ENCODE results near the gene CARD6. TPM values are rescaled to one million over a fixed set of nuclear protein-coding genes. Genes with fewer than 3 reads are reported as not detected.
"Not testable (repeated sequence)": the region's sequence is repeated elsewhere in the genome, so short reads cannot be mapped to it uniquely, and the experiment has no call there.

The CARD6 gene
- total and polyA plus RNA-seq, 2 donors (not counting 1 experiment from before 2014, with no cell fraction given): 0.72 to 2.7 TPM

DNA sequence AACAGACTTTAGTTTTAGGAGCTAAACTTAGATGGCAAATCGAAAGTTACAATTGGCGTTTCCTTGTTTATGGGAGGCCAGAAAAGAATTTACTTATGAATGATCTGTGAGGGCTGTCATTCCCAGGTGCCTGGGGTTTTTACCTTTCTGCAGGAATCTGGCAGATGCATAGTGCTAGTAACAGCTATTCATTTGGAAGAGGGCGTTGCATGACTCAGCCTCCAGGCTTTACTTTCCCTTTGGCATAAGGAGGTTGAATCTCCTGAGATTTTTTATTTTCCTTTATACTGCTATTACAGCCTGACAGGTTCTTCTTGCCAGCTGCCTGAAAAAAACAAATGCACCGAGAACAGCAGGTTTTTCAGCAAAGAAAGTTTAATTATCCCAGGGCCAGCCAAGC lies 30.0 kb downstream of the CARD6 start:
- Histone ChIP-seq H3K9me3 (ENCODE audit: control extremely low read depth in 1 of 3, control insufficient read depth in 2 of 3, insufficient read depth in 1 of 3, low read length in 2 of 3) (no peaks in the 10 kb centered on the region), H4K20me1 (ENCODE audit: control insufficient read depth, insufficient read depth, low read length, poor library complexity, severe bottlenecking) (no peaks in the 10 kb centered on the region), H3K9ac (ENCODE audit: low read length) (no peak overlapping the region), H3K4me2 (replicated peaks; ENCODE audit: low read depth, low read length, poor library complexity, severe bottlenecking) (no peak overlapping the region), H3K79me2 (ENCODE audit: control insufficient read depth, insufficient read depth, low read length) (no peaks in the 10 kb centered on the region), H3K4me1 (ENCODE audit: control insufficient read depth in 2 of 2, insufficient read depth in 2 of 2, low read length in 2 of 2) (no peaks in the 10 kb centered on the region), H3K36me3 (replicated peaks in 1 of 2; ENCODE audit: control extremely low read depth in 1 of 2, control insufficient read depth in 1 of 2, extremely low read depth in 1 of 2, insufficient read depth in 2 of 2, low read length in 1 of 2) (no peaks in the 10 kb centered on the region), H2AFZ (ENCODE audit: insufficient read depth, low read depth, low read length, poor library complexity, severe bottlenecking) (no peak overlapping the region), H3K27me3 (replicated peaks in 1 of 4; ENCODE audit: control extremely low read depth in 1 of 4, control insufficient read depth in 3 of 4, insufficient read depth in 4 of 4, low read length in 3 of 4) (no peaks in the 10 kb centered on the region), H3K27ac (ENCODE audit: low read length in 2 of 2) (no peak overlapping the region), H3K4me3 (ENCODE audit: control extremely low read depth in 1 of 5, extremely low read depth in 1 of 5, insufficient read depth in 1 of 5, low read depth in 2 of 5, low read length in 4 of 5) (no peak overlapping the region)
- 93% methylated on average over 2 of the region's 4 CpGs for WGBS (ENCODE audit: insufficient coverage)
- ATAC-seq (ENCODE audit: low read depth) (no peak), DNase-seq (no peak)
- Mint-ChIP-seq H3K27me3 (peaks cover 22% of the 10 kb centered on the region), H3K27ac (no peak overlapping the region), H3K4me3 (no peak overlapping the region), H3K9me3 (ENCODE audit: insufficient read depth) (no peaks in the 10 kb centered on the region), H3K4me1 (no peaks in the 10 kb centered on the region)
- TF ChIP-seq, protein P1, sequence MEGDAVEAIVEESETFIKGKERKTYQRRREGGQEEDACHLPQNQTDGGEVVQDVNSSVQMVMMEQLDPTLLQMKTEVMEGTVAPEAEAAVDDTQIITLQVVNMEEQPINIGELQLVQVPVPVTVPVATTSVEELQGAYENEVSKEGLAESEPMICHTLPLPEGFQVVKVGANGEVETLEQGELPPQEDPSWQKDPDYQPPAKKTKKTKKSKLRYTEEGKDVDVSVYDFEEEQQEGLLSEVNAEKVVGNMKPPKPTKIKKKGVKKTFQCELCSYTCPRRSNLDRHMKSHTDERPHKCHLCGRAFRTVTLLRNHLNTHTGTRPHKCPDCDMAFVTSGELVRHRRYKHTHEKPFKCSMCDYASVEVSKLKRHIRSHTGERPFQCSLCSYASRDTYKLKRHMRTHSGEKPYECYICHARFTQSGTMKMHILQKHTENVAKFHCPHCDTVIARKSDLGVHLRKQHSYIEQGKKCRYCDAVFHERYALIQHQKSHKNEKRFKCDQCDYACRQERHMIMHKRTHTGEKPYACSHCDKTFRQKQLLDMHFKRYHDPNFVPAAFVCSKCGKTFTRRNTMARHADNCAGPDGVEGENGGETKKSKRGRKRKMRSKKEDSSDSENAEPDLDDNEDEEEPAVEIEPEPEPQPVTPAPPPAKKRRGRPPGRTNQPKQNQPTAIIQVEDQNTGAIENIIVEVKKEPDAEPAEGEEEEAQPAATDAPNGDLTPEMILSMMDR (IDR thresholded peaks at IDR 0.05): no peak
- no peak for TF ChIP-seq EZH2 (IDR thresholded peaks at IDR 0.05; ENCODE audit: borderline replicate concordance, insufficient read depth, low read depth, low read length, poor library complexity, severe bottlenecking)
- POLR2A ChIA-PET: no interaction called here
- intact Hi-C loops (cut with micrococcal nuclease): no loop called here
- CTCF ChIA-PET: interaction anchor here (1.1 kb wide), 1 partner anchor 18 kb away, joined by 3 read pairs; no protein-coding TSS in a partner anchor

DNA sequence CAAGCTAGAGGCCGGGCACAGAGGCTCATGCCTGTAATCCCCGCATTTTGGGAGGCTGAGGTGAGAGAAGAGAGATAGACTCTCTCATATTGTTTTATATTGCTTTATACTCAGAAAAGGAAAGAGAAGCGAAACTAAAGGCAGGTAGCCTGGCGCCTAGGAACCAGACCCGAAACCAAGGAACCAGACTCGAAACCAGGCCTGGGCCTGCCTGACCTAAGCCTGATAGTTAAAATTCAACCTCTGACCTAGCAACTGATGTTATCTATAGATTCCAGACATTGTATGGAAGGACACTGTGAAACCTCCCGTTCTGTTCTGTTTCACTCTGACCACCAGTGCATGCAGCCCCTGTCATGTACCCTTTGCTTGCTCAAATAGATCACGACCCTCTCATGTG lies 31.1 kb downstream of the CARD6 start:
- peaks cover 25% of the 10 kb centered on the region for H3K27me3 Mint-ChIP-seq
- H2AFZ ChIP-seq (ENCODE audit: insufficient read depth, low read depth, low read length, poor library complexity, severe bottlenecking); H3K4me1 Mint-ChIP-seq; H3K4me1 ChIP-seq (ENCODE audit: control insufficient read depth in 2 of 2, insufficient read depth in 2 of 2, low read length in 2 of 2); H3K4me2 ChIP-seq (replicated peaks; ENCODE audit: low read depth, low read length, poor library complexity, severe bottlenecking); H3K4me3 Mint-ChIP-seq; H3K36me3 ChIP-seq (replicated peaks in 1 of 2; ENCODE audit: control extremely low read depth in 1 of 2, control insufficient read depth in 1 of 2, extremely low read depth in 1 of 2, insufficient read depth in 2 of 2, low read length in 1 of 2); H3K27me3 ChIP-seq (replicated peaks in 1 of 4; ENCODE audit: control extremely low read depth in 1 of 4, control insufficient read depth in 3 of 4, insufficient read depth in 4 of 4, low read length in 3 of 4); H3K9me3 Mint-ChIP-seq (ENCODE audit: insufficient read depth); H3K9ac ChIP-seq (ENCODE audit: low read length); intact Hi-C loops (cut with micrococcal nuclease); H3K79me2 ChIP-seq (ENCODE audit: control insufficient read depth, insufficient read depth, low read length); H3K27ac Mint-ChIP-seq; ATAC-seq (ENCODE audit: low read depth); H4K20me1 ChIP-seq (ENCODE audit: control insufficient read depth, insufficient read depth, low read length, poor library complexity, severe bottlenecking); POLR2A ChIA-PET; H3K4me3 ChIP-seq (ENCODE audit: control extremely low read depth in 1 of 5, extremely low read depth in 1 of 5, insufficient read depth in 1 of 5, low read depth in 2 of 5, low read length in 4 of 5); DNase-seq; CTCF ChIA-PET; H3K9me3 ChIP-seq (ENCODE audit: control extremely low read depth in 1 of 3, control insufficient read depth in 2 of 3, insufficient read depth in 1 of 3, low read length in 2 of 3); H3K27ac ChIP-seq (ENCODE audit: low read length in 2 of 2): not testable (repeated sequence)
- WGBS (ENCODE audit: insufficient coverage): 94% methylated on average over 3 of the region's 8 CpGs

All from B cell (primary cell).